Measurements from ENCODE around the gene KDM2B. TPM values are rescaled to one million over a fixed set of nuclear protein-coding genes. Genes with fewer than 3 reads are reported as not detected.

The KDM2B gene
- total RNA-seq, 1 donor from 2014 or later, result 21.3 TPM

GRCh38 chr12:121472150-121472905 is 108.5 kb downstream of the KDM2B start:
- H3K27ac Mint-ChIP-seq (ENCODE audit: unreplicated experiment), result no peak overlapping the region
- no peaks in the 10 kb centered on the region for H3K36me3 Mint-ChIP-seq (ENCODE audit: low read depth)
- H3K4me1 Mint-ChIP-seq (ENCODE audit: low read depth), result no peaks in the 10 kb centered on the region
- H3K4me3 Mint-ChIP-seq (ENCODE audit: unreplicated experiment), result no peak overlapping the region
- no peak for DNase-seq (ENCODE audit: low spot score)
- no peak for TF ChIP-seq CTCF (IDR thresholded peaks at IDR 0.05)
- H3K9me3 Mint-ChIP-seq (ENCODE audit: low read depth), result no peaks in the 10 kb centered on the region
- no peaks in the 10 kb centered on the region for H3K27me3 Mint-ChIP-seq (ENCODE audit: low read depth)

- H3K27ac Mint-ChIP-seq (ENCODE audit: unreplicated experiment), result no peak overlapping the region
- peaks cover 6% of the 10 kb centered on the region for H3K4me1 Mint-ChIP-seq (ENCODE audit: low read depth)
- no peaks in the 10 kb centered on the region for H3K36me3 Mint-ChIP-seq (ENCODE audit: low read depth)
- no peaks in the 10 kb centered on the region for H3K27me3 Mint-ChIP-seq (ENCODE audit: low read depth)
- no peak overlapping the region for H3K4me3 Mint-ChIP-seq (ENCODE audit: unreplicated experiment)
- TF ChIP-seq CTCF (IDR thresholded peaks at IDR 0.05), result no peak
- DNase-seq (ENCODE audit: low spot score), result no peak
- H3K9me3 Mint-ChIP-seq (ENCODE audit: low read depth), result no peaks in the 10 kb centered on the region
These were observed 110.1 kb downstream of the KDM2B start for GRCh38 chr12:121470751-121471150.

DNA sequence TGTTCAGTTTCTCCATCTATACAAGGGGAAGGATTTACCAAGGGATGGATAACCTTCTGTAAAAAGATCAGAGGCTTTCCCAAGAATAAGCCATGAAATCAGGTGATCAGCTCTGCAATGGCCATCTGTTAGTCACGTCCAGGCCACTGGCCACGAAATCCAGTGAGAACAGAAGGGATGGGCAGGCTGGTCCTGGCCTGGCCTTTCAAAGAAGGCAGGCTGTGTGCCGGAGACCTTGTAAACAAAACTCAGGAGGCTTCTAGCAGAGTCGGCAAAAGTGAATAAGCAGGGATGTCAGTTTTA is 112.4 kb downstream of the KDM2B start:
- Mint-ChIP-seq H3K4me3 (ENCODE audit: unreplicated experiment) (no peak overlapping the region), H3K4me1 (ENCODE audit: low read depth) (peaks cover 18% of the 10 kb centered on the region), H3K9me3 (ENCODE audit: low read depth) (no peaks in the 10 kb centered on the region), H3K36me3 (ENCODE audit: low read depth) (peaks cover 2% of the 10 kb centered on the region), H3K27ac (ENCODE audit: unreplicated experiment) (no peak overlapping the region), H3K27me3 (ENCODE audit: low read depth) (no peaks in the 10 kb centered on the region)
- no peak for DNase-seq (ENCODE audit: low spot score)
- TF ChIP-seq CTCF (IDR thresholded peaks at IDR 0.05), result no peak

DNA sequence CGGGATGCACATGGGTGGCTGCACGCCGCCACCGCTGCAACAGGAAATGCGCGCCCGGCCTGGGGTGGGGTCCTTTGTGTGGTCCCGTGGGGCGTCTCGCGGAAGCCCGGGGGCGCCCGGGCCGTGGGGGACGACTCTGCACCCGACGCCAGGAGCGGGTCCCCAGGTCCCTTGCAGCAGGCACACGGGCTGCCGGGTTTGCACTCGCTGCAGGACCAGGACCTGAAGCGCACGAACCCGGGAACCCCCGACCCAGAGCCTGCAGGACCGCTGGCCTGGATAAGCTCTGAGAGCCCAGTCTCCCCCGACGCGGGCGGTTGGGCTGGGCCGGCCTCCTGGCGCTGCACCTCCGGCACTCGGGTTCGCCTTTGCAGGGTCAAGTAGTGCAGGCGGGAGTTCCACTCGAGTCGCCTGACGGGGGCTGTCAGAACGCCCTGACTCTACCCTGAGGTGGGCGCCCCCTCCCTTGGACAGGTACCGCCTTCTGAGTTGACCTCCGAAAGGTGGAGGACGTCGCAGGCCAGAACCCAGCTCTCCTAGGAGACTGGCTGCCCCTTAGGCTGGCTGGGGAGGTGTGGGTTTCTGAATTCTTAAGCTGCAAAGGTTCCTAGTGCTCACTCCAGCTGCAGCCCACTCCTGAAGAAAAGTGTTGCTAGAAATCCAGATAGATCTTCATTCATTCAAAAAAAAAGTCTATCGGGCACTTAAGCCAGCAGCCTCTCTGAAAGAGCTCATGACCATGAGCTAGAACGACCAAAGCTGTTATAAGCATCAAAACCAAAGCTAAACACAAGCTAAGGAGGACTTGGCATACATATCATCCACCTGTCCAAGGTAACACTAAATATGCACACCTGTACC is 113.0 kb downstream of the KDM2B start:
- H3K4me1 Mint-ChIP-seq (ENCODE audit: low read depth), result peaks cover 18% of the 10 kb centered on the region
- peak overlapping the region; percentile 42 for H3K4me3 Mint-ChIP-seq (ENCODE audit: unreplicated experiment)
- peaks cover 2% of the 10 kb centered on the region for H3K36me3 Mint-ChIP-seq (ENCODE audit: low read depth)
- no peak for TF ChIP-seq CTCF (IDR thresholded peaks at IDR 0.05)
- DNase-seq (ENCODE audit: low spot score), result no peak
- H3K27ac Mint-ChIP-seq (ENCODE audit: unreplicated experiment), result no peak overlapping the region
- H3K9me3 Mint-ChIP-seq (ENCODE audit: low read depth), result no peaks in the 10 kb centered on the region
- no peaks in the 10 kb centered on the region for H3K27me3 Mint-ChIP-seq (ENCODE audit: low read depth)

GRCh38 chr12:121466794-121467637 is 113.8 kb downstream of the KDM2B start:
- peaks cover 2% of the 10 kb centered on the region for H3K36me3 Mint-ChIP-seq (ENCODE audit: low read depth)
- no peak overlapping the region for H3K27ac Mint-ChIP-seq (ENCODE audit: unreplicated experiment)
- H3K9me3 Mint-ChIP-seq (ENCODE audit: low read depth), result no peaks in the 10 kb centered on the region
- peaks cover 18% of the 10 kb centered on the region for H3K4me1 Mint-ChIP-seq (ENCODE audit: low read depth)
- TF ChIP-seq CTCF (IDR thresholded peaks at IDR 0.05), result no peak
- no peaks in the 10 kb centered on the region for H3K27me3 Mint-ChIP-seq (ENCODE audit: low read depth)
- DNase-seq (ENCODE audit: low spot score), result no peak
- peak overlapping the region; percentile 60 for H3K4me3 Mint-ChIP-seq (ENCODE audit: unreplicated experiment)

All from chondrocyte (in vitro differentiated cells).